DLD1 (cell line): Measurements from ENCODE around the gene BCAN.
"Not testable (repeated sequence)": the region's sequence is repeated elsewhere in the genome, so short reads cannot be mapped to it uniquely, and the experiment has no call there.

Experiments
- in situ Hi-C: cut with HindIII; loops from 2 replicates; pipeline ENCODE4 v1.10.0; 2017; ENCODE audit warnings: low sequenced_read_pairs

The BCAN gene

DNA sequence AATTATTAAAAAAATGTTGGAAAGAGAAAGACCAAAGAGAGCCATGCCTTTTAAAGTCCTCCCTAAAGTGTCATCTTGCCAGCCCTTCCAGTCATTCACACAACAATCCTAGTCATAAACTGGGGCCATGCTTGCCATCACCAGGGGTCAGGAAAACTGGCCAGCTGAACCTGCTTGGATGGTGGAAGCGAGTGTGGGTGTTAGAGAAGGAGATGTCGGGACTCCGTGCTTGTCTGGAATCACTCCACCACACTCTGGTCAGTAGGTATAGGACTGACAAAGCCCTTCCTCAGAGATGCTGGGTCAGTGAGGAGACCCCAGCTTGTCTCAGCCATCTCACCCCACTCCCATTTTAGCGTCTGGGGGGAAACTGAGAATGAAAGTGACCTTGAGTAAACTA, 26.0 kb upstream of the BCAN start:
- in situ Hi-C loops = no loop called here

DNA sequence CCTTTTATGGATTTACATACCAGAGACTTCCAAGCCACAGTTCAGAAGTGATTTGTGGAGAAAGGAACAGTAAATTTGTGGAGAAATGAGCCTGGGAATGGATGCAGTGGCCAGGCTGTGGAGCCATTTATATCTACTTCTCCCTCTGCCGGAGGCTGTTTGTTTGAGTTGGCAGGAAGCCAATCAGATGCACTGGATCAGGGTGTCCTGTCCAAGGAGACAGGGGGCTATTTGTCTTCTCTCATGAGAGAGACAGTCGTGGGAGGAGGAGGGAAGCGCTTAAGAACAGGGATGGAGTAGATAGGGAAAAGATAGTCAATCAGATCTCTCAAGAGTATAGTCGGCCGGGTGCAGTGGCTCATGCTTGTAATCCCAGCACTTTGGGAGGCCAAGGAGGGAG, 25.5 kb upstream of the BCAN start:
- in situ Hi-C loops = no loop called here

- in situ Hi-C loops = no loop called here
Observed at GRCh38 chr1:156618853-156619581, 22.9 kb upstream of the BCAN start, which contains the start of gene HAPLN2. Gene HAPLN2, plus strand, starts transcription at chr1:156619415. Its CDS starts 4,076 bp downstream, at chr1:156623491.

GRCh38 chr1:156619582-156619955, 22.3 kb upstream of the BCAN start:
- in situ Hi-C loops = no loop called here

- in situ Hi-C loops = no loop called here
Observed at GRCh38 chr1:156622581-156623297, 19.2 kb upstream of the BCAN start.

GRCh38 chr1:156623946-156624813, 17.7 kb upstream of the BCAN start:
- in situ Hi-C loops = no loop called here

GRCh38 chr1:156624814-156625435, 17.0 kb upstream of the BCAN start:
- in situ Hi-C loops = no loop called here

- in situ Hi-C loops = no loop called here
Observed at GRCh38 chr1:156625436-156626078, 16.4 kb upstream of the BCAN start.

GRCh38 chr1:156626079-156626438, 15.9 kb upstream of the BCAN start:
- in situ Hi-C loops = no loop called here

- in situ Hi-C loops = no loop called here
Observed at GRCh38 chr1:156627313-156627880, 14.5 kb upstream of the BCAN start.

DNA sequence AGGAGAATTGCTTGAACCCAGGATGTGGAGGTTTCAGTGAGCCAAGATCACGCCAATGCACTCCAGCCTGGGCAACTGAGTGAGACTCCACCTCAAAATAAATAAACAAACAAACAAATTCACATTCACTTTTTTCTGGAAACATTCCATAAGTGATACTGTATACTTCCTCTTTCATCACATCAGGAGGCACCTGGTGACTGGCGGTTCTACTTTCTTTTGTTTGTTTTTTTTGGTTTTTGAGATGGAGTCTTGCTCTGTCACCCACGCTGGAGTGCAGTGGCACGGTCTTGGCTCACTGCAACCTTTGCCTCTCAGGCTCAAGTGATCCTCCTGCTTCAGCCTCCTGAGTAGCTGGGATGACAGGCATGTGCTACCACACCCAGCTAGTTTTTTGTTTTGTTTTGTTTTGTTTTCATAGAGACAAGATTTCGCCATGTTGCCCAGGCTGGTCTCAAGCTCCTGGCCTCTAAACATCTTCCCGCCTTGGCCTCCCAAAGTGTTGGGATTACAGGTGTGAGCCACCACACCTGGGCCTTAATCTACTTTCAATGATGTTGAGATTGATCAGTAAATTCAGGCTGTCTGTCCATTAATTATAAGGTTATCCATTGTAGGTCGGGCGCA, 12.0 kb upstream of the BCAN start:
- in situ Hi-C loops = no loop called here

- in situ Hi-C loops = not testable (repeated sequence)
Observed at GRCh38 chr1:156631152-156631551, 10.8 kb upstream of the BCAN start.

- in situ Hi-C loops = no loop called here
Observed at GRCh38 chr1:156632355-156632754, 9.6 kb upstream of the BCAN start.

- in situ Hi-C loops = no loop called here
Observed at GRCh38 chr1:156638189-156638985, 3.5 kb upstream of the BCAN start.

GRCh38 chr1:156639601-156640101, 2.3 kb upstream of the BCAN start:
- in situ Hi-C loops = no loop called here

DNA sequence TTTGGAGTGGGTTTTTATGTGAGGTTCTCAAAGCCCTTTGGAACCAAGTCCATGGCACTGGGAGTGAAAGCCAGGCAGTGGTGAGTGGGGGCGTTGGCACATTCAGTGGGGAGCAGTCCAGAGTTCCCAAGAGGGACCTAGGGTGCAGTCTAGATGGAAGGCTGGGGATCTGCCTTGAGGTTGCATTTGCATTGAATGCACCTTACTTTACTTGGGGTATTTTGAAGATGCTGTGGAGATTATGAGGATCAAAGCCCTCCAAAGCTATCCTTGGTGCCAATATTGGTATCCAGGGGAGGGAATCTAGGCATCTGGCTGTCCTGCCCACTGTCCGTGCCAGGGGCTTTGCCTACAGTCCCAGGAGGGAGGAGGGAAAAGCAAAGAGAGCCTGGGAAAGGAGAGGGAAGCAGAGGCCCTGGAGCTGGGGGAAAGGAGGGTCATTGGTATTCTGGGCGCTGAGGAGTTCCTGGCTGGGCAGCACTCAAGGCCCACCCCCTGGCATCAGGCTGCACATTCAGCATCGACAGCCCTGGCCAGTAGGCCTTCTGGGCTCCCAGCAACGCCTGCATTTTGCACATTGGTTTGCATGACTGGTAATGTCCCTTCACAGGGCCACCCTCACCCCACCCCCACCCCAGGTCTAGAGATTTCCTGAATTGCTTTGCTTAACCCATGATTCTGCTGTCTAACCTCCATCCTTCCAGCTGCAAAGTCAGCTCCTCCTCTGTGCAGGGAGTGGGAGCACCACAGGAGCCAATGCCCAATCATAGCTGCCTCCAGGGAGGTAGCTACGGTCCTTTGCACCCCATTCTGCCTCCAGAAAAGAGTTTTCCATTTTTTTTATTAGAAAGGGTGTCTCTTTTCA, 843 bp upstream of the BCAN start:
- in situ Hi-C loops = no loop called here

- in situ Hi-C loops = no loop called here
Observed at GRCh38 chr1:156642265-156643048, 540 bp downstream of the BCAN start.
